Gastrocnemius medialis (tissue), 4 donors: Measurements from ENCODE around the gene PRKAG2. TPM values are rescaled to one million over a fixed set of nuclear protein-coding genes. Genes with fewer than 3 reads are reported as not detected.
A peak's percentile ranks its signal among the peaks of the same experiment; 100 is the strongest.

ENCODE experiments used
- ATAC-seq, 2 donors: fragments of 150-250 bp; one replicate each; pipeline ENCODE4 v1.9.1; 2016
- DNase-seq, 2 donors: peaks; one replicate each; pipeline ENCODE4 v3.0.0-alpha.2; 2019
- H3K27ac ChIP-seq, 4 donors: fragments of 200-600 bp; sonication (generic); 1 replicate in 1 of 4; 2 replicates in 3 of 4; pipeline ENCODE4 v1.5.1; 2016 to 2018; ENCODE audit warnings: mild to moderate bottlenecking in 2 of 4, moderate library complexity in 1 of 4
- H3K27me3 ChIP-seq, 3 donors: fragments of 200-600 bp; sonication (generic) in 2 of 3; 1 replicate in 1 of 3; 2 replicates in 2 of 3; pipeline versions ENCODE4 v1.5.1 to v1.6.0; 2016 to 2019; ENCODE audit warnings: mild to moderate bottlenecking in 1 of 3, moderate library complexity in 1 of 3
- H3K36me3 ChIP-seq, 2 donors: fragments of 200-600 bp; sonication (generic) in 1 of 2; one replicate each; pipeline ENCODE4 v1.5.1; 2017 to 2018
- H3K4me1 ChIP-seq, 2 donors: fragments of 200-600 bp; sonication (generic) in 1 of 2; one replicate each; pipeline ENCODE4 v1.5.1; 2016 to 2017; ENCODE audit warnings: mild to moderate bottlenecking in 2 of 2
- H3K4me3 ChIP-seq, 4 donors: fragments of 200-600 bp; sonication (generic) in 3 of 4; 1 replicate in 1 of 4; 2 replicates in 3 of 4; pipeline ENCODE4 v1.5.1; 2016 to 2019; ENCODE audit warnings: mild to moderate bottlenecking in 2 of 4
- H3K9me3 ChIP-seq, 3 donors: fragments of 200-600 bp; sonication (generic) in 2 of 3; 1 replicate in 1 of 3; 2 replicates in 2 of 3; pipeline ENCODE4 v1.5.1; 2016 to 2019
- POLR2A ChIP-seq, 2 donors: fragments of 450-650 bp; IDR thresholded peaks; one replicate each; pipeline ENCODE4 v1.6.1; 2017; ENCODE audit warnings: antibody characterized with exemption in 2 of 2, mild to moderate bottlenecking in 2 of 2, moderate library complexity in 2 of 2
- in situ Hi-C, 4 donors: fragments of 200-750 bp; cut with MboI; loops; one replicate each; pipeline versions ENCODE4 v1.15.0 to v1.8.0; 2017; ENCODE audit warnings: low sequenced_read_pairs in 4 of 4
- intact Hi-C: fragments of 100-400 bp; cut with DNase I; formaldehyde crosslinking; loops from one replicate; pipeline ENCODE4 v1.15.1; 2023; ENCODE audit warnings: low total_unique reads
- total RNA-seq, 4 donors: library from RNA; depleted of rRNA; stranded (reverse); fragments of >200 nt; gene quantifications; one replicate each; pipeline versions ENCODE4 v1.1.0 to v1.2.3, GENCODE V29; 2016
- TF ChIP-seq, protein P1 (sequence below), 5 experiments: fragments of 450-650 bp in 3 of 5; fragments of 200-600 bp in 2 of 5; sonication (generic) in 2 of 5; IDR thresholded peaks in 4 of 5; conservative IDR thresholded peaks in 1 of 5; 1 replicate in 4 of 5; 2 replicates in 1 of 5; pipeline ENCODE4 v1.5.1; 2016 to 2019; ENCODE audit warnings: antibody characterized with exemption in 5 of 5, mild to moderate bottlenecking in 3 of 5, moderate library complexity in 3 of 5

Gene PRKAG2
- total RNA-seq, 4 donors from 2014 or later = 5.3 to 32.6 (median 13.9) TPM

DNA sequence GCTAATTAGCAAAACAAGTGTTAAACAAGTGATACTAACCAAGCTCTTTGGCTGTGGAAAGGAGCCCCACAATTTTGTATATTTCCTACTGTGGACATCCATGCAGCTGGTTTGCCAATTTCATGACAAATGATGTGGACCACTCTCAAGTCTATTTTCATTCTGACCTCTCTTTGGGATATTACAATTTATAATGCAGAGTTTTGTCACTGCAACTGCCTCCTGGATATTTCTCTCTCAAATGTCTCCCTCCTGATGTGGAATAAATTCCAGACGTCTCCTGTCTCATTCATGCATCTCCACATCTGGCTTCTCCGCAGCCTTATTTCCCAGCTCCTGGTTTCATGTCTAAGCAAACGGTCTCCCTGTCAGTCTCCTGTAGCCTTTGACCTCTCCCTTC lies 276.6 kb downstream of the PRKAG2 start:
- TF ChIP-seq, protein P1, sequence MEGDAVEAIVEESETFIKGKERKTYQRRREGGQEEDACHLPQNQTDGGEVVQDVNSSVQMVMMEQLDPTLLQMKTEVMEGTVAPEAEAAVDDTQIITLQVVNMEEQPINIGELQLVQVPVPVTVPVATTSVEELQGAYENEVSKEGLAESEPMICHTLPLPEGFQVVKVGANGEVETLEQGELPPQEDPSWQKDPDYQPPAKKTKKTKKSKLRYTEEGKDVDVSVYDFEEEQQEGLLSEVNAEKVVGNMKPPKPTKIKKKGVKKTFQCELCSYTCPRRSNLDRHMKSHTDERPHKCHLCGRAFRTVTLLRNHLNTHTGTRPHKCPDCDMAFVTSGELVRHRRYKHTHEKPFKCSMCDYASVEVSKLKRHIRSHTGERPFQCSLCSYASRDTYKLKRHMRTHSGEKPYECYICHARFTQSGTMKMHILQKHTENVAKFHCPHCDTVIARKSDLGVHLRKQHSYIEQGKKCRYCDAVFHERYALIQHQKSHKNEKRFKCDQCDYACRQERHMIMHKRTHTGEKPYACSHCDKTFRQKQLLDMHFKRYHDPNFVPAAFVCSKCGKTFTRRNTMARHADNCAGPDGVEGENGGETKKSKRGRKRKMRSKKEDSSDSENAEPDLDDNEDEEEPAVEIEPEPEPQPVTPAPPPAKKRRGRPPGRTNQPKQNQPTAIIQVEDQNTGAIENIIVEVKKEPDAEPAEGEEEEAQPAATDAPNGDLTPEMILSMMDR (IDR thresholded peaks at IDR 0.05 in 4 of 5, conservative IDR thresholded peaks at IDR 0.05 in 1 of 5) = no peak
- no peak for TF ChIP-seq POLR2A (IDR thresholded peaks at IDR 0.05)
- H3K36me3 ChIP-seq = no peaks in the 10 kb centered on the region
- intact Hi-C loops (no loop called here), in situ Hi-C loops (no loop called here)
- H3K4me1 ChIP-seq = peaks cover 10 to 12% of the 10 kb centered on the region in 2 donors
- H3K9me3 ChIP-seq = no peaks in the 10 kb centered on the region
- H3K27me3 ChIP-seq = no peaks in the 10 kb centered on the region
- H3K4me3 ChIP-seq = no peak overlapping the region
- ATAC-seq = no peak
- H3K27ac ChIP-seq = peak overlapping the region in 1 of 4 donors; percentile 14
- no peak for DNase-seq

DNA sequence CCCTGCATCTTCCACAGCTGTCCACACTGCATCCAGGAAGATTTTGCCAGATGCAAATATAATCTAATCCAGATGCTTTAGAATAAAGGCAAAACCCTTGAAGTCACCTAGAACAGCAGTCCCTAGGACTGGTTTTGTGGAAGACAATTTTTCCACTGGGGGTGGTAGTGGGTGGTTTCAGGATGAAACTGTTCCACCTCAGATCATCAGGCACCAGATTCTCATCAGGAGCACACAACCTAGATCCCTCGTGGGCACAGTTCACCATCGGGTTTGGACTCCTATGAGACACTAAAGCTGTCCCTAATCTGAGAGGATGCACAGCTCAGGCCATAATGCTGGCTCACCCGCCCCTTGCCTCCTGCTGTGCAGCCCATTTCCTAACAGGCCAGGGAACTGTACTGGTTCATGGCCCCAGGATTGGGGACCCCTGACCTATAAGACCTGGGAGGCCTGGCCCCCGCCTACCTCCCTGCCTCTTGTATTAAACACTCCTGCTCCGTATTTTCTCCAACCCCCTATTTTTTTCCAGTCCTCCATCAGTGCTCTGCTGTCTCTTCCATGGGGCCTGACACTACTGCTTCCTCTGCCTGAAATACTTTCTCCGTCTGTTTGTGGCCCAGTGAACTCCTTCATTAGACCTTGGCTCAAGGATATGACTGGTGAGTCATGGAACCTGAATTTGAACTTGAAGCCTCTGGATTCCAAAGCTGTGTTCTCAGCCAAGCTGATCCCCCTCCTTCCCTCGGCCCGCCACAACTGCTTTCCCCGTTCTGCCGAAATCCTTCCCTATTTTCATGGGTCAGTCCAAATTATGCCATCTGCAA lies 277.3 kb downstream of the PRKAG2 start:
- Histone ChIP-seq H3K36me3 (no peaks in the 10 kb centered on the region), H3K4me1 (peaks cover 10 to 12% of the 10 kb centered on the region in 2 donors), H3K27me3 (no peaks in the 10 kb centered on the region), H3K27ac (peak overlapping the region in 1 of 4 donors; percentile 14), H3K9me3 (no peaks in the 10 kb centered on the region), H3K4me3 (no peak overlapping the region)
- DNase-seq (no peak), ATAC-seq (peak; percentile 73 to 88)
- TF ChIP-seq, protein P1 (IDR thresholded peaks at IDR 0.05 in 4 of 5, conservative IDR thresholded peaks at IDR 0.05 in 1 of 5) = no peak
- TF ChIP-seq POLR2A (IDR thresholded peaks at IDR 0.05) = no peak
- intact Hi-C loops (no loop called here), in situ Hi-C loops (no loop called here)

DNA sequence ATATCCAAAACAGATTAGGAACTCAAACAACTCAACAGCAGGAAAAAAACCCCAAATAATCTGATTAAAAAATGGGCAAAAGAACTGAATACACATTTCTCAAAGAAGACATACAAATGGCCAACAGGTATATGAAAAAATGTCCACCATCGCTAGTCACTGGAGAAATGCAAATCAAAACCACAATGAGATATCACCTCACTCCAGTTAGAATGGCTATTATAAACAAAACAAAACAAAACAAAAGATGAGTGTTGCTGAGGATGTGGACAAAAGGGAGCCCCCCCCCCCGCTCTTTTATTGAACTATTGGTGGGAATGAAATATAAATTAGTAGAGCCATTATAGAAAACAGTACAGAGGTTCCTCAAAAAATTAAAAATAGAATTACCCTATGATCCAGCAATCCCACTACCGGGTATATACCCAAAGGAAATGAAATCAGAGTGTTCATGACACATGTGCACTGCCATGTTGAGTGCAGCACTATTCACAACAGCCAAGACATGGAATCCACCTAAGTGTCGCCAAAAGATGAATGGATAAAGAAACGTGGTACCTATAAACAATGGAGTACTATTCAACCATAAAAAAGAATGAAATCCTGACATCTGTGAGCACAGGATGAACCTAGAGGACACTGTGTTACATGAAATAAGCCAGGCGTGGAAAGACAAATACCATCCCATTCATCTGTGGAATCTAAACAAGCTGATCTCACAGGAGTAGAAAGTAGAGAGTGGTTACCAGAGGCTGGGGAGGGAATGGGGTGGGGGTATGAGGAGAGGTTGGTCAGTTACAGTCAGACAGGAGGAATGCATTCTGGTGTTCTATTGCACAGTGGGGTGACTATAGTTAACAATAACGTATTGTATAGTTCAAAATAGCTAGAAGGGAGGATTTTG lies 279.1 kb downstream of the PRKAG2 start:
- no peaks in the 10 kb centered on the region for H3K9me3 ChIP-seq
- H3K27me3 ChIP-seq = no peaks in the 10 kb centered on the region
- intact Hi-C loops (no loop called here), in situ Hi-C loops (no loop called here)
- H3K36me3 ChIP-seq = no peaks in the 10 kb centered on the region
- peaks cover 10 to 12% of the 10 kb centered on the region in 2 donors for H3K4me1 ChIP-seq
- no peak overlapping the region for H3K27ac ChIP-seq
- H3K4me3 ChIP-seq = no peak overlapping the region
- ATAC-seq (no peak), DNase-seq (no peak)
- TF ChIP-seq POLR2A (IDR thresholded peaks at IDR 0.05) = no peak
- TF ChIP-seq, protein P1 (IDR thresholded peaks at IDR 0.05 in 4 of 5, conservative IDR thresholded peaks at IDR 0.05 in 1 of 5) = no peak

DNA sequence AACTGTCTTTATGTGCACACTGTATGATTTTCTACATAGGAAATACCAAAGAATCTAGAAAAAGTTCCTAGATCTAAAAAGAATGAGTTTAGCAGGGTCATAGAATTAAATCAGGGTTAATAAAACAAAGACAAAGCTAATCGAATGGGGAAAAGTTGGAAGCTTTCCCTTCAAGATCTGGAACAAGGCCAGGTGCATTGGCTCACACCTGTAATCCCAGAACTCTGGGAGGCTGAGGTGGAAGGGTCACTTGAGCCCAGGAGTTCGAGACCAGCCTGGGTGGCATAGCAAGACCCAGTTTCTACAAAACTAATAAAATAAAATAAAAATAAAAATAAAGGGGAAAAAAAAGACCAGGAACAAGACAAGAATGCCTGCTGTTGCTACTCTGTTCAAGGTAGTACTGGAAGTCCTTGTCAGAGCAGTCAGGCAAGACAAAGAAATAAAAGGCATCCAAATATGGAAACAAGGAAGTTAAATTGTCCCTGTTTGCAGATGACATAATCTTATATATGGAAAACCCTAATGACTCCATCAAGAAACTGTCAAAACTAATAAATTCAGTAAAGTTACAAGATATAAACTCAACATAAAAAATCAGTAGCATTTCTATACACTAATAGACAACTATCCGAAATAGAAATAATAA lies 281.1 kb downstream of the PRKAG2 start:
- intact Hi-C loops = no loop called here
- no peak for ATAC-seq
- no peaks in the 10 kb centered on the region for H3K27me3 ChIP-seq
- DNase-seq = no peak
- H3K27ac ChIP-seq = no peak overlapping the region
- H3K4me1 ChIP-seq = peaks cover 10 to 12% of the 10 kb centered on the region in 2 donors
- TF ChIP-seq, protein P1 (IDR thresholded peaks at IDR 0.05 in 4 of 5, conservative IDR thresholded peaks at IDR 0.05 in 1 of 5) = no peak
- TF ChIP-seq POLR2A (IDR thresholded peaks at IDR 0.05) = no peak
- no peaks in the 10 kb centered on the region for H3K36me3 ChIP-seq
- in situ Hi-C loops = no loop called here
- H3K4me3 ChIP-seq = no peak overlapping the region
- no peaks in the 10 kb centered on the region for H3K9me3 ChIP-seq
